Heart right ventricle (tissue), 16 donors: Measurements from ENCODE around the gene VPS35. TPM values are rescaled to one million over a fixed set of nuclear protein-coding genes. Genes with fewer than 3 reads are reported as not detected.

Experiments
- ATAC-seq, 8 donors: fragments of 200-7000 bp; cut with Tn5 transposase; one replicate each; pipeline ENCODE4 v1.9.1; 2020; ENCODE audit warnings: mild to moderate bottlenecking in 8 of 8, moderate library complexity in 8 of 8, moderate number of reproducible peaks in 1 of 8
- DNase-seq, 2 donors: peaks; one replicate each; pipeline ENCODE4 v3.0.0-alpha.2; 2020
- H3K27ac ChIP-seq, 10 donors: fragments of 200-600 bp; sonication (generic) in 2 of 10; one replicate each; pipeline versions ENCODE4 v1.5.0 to v1.8.0; 2020 to 2022; ENCODE audit warnings: mild to moderate bottlenecking in 3 of 10
- H3K27me3 ChIP-seq, 7 donors: fragments of 200-600 bp; one replicate each; pipeline ENCODE4 v1.8.0; 2021 to 2022; ENCODE audit warnings: mild to moderate bottlenecking in 2 of 7
- H3K36me3 ChIP-seq, 9 donors: fragments of 200-600 bp; sonication (generic) in 1 of 9; one replicate each; pipeline versions ENCODE4 v1.5.0 to v1.8.0; 2020 to 2022; ENCODE audit warnings: mild to moderate bottlenecking in 2 of 9
- H3K4me1 ChIP-seq, 9 donors: fragments of 200-600 bp; sonication (generic) in 1 of 9; one replicate each; pipeline versions ENCODE4 v1.5.0 to v1.8.0; 2020 to 2022; ENCODE audit warnings: mild to moderate bottlenecking in 4 of 9
- H3K4me3 ChIP-seq, 10 donors: fragments of 200-600 bp; sonication (generic) in 2 of 10; one replicate each; pipeline versions ENCODE4 v1.5.0 to v1.8.0; 2020 to 2022; ENCODE audit warnings: mild to moderate bottlenecking in 7 of 10, moderate library complexity in 2 of 10
- H3K9me3 ChIP-seq, 11 donors: fragments of 200-600 bp in 10 of 11; sonication (generic) in 2 of 11; one replicate each; pipeline versions ENCODE4 v1.5.0 to v1.8.0; 2013 to 2022; ENCODE audit warnings: mild to moderate bottlenecking in 2 of 11, control low read depth in 1 of 11, moderate library complexity in 1 of 11
- WGBS, 2 donors: extraction: QIAGEN DNeasy Blood & Tissue Kit; methylation state at CpG; one replicate each; pipeline ENCODE4 v1.1.7; 2013; ENCODE audit warnings: inconsistent platforms in 1 of 2; 5-methylcytosine and 5-hydroxymethylcytosine counted together
- intact Hi-C, 10 donors: fragments of 100-400 bp; cut with DNase I; formaldehyde crosslinking; loops; one replicate each; pipeline versions ENCODE4 v1.11.1 to v1.14.2; 2022
- polyA plus RNA-seq, 2 donors: library from polyadenylated mRNA; stranded (reverse); fragments of 200-250 nt; gene quantifications; one replicate each; pipeline ENCODE4 v1.2.3, GENCODE V29; 2013
- total RNA-seq, 10 donors: library from RNA; stranded (reverse); fragmentation: NEBNext Ultra II Directional in 3 of 10; extraction: Animal tissue kit (Norgen Biotek cat#: 25700) in 3 of 10; gene quantifications; one replicate each; pipeline versions ENCODE4 v1.2.1 to v1.2.4, GENCODE V29; 2021 to 2023
- TF ChIP-seq, protein P1 (sequence below), 9 donors: fragments of 200-600 bp; sonication (generic) in 2 of 9; IDR thresholded peaks; one replicate each; pipeline versions ENCODE4 v1.5.0 to v1.8.0; 2021 to 2022; ENCODE audit warnings: antibody characterized with exemption in 9 of 9, mild to moderate bottlenecking in 5 of 9, moderate library complexity in 1 of 9
- donor health status: Arrhythmogenic right ventricular cardiomyopathy.
- donor health status: ischemic (EF 13 %, LVEDD 7.1; RV severe dilation, severe dysfunction).
- donor health status: healthy with polysubstance abuse.
- donor health status: DM: no; HTN: yes; CAD: no.
- donor health status: DM: no; HTN: no; CAD: no.
- donor health status: ischemic (EF 25% LVEDD 6.9; RV normal size, moderate dysfunction).
- donor health status: ischemic (EF 25% LVEDD 5.7; RV mildly dilated, moderate dysfunction).
- donor health status: healthy.
- donor health status: DM: yes; HTN: yes; CAD: no.
- donor health status: Ischemic cardiomyopathy.
- donor health status: ischemic (EF 35%, LVEDD 5.7; RV mildly dilated, moderate dysfunction).
- donor health status: nonischemic (EF 11% LVEDD 7.7; RV severe dilation, severe dysfunction).
- donor health status: DM: yes; HTN: yes; CAD: no.
- donor health status: PGD.
- donor health status: ischemic (EF 29% LVEDD 5.4; RV normal size, mild dysfunction).
- donor health status: nonischemic (EF 23%, LVEDD 6.1; RV moderate dilation, normal function).

VPS35 gene
- total and polyA plus RNA-seq, 12 donors, result 12.7 to 106 (median 89.6) TPM

DNA sequence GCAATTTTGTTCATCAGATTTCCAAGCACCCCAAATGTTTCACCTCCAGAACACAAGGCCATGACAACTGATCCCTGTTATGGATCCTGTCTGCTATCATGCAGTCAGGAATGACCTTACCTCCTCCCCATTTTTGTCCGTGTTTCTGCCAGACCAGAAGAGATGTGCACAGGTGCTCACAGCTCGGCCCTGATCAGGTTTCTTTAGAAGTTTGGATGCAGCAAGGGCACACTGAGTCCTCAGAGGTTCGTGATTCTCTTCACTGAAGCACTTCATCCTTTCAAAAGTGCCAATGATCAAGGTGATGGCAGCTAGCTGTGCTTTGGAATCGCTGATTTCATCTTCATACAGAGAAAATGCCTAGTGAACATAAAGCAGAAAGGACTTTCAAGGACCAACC, 26.9 kb downstream of the VPS35 start:
- Histone ChIP-seq H3K9me3 (no peaks in the 10 kb centered on the region), H3K4me3 (no peak overlapping the region), H3K27me3 (no peaks in the 10 kb centered on the region), H3K27ac (no peak overlapping the region), H3K36me3 (peaks cover 0 to 100% (median 32%) of the 10 kb centered on the region in 9 donors), H3K4me1 (peaks cover 0 to 16% (median 0%) of the 10 kb centered on the region in 9 donors)
- TF ChIP-seq, protein P1, sequence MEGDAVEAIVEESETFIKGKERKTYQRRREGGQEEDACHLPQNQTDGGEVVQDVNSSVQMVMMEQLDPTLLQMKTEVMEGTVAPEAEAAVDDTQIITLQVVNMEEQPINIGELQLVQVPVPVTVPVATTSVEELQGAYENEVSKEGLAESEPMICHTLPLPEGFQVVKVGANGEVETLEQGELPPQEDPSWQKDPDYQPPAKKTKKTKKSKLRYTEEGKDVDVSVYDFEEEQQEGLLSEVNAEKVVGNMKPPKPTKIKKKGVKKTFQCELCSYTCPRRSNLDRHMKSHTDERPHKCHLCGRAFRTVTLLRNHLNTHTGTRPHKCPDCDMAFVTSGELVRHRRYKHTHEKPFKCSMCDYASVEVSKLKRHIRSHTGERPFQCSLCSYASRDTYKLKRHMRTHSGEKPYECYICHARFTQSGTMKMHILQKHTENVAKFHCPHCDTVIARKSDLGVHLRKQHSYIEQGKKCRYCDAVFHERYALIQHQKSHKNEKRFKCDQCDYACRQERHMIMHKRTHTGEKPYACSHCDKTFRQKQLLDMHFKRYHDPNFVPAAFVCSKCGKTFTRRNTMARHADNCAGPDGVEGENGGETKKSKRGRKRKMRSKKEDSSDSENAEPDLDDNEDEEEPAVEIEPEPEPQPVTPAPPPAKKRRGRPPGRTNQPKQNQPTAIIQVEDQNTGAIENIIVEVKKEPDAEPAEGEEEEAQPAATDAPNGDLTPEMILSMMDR (IDR thresholded peaks at IDR 0.05), result no peak
- WGBS, 2 donors, result 65 to 66% methylated on average over 4 of the region's 4 CpGs
- ATAC-seq (no peak), DNase-seq (no peak)
- intact Hi-C loops, result no loop called here

DNA sequence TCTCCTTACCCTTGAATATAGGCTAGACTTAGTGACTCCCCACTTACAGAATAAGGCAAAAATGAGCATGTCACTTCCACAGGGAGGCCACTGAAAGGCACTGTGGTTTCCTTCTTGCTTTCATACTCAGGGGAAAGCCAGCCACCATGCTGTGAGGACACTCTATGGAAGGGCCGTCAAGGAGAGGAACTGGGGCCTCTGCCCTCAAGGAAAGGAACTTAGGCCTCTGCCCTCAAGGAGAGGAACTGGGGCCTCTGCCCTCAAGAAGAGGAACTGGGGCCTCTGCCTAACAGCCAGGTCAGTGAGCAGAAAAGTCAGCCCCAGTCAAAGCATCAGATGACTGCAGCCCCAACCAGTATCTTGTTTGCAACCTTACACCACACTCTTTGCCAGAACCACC, 30.1 kb downstream of the VPS35 start:
- H3K27ac ChIP-seq, result peak overlapping the region in 1 of 10 donors; percentile 54

DNA sequence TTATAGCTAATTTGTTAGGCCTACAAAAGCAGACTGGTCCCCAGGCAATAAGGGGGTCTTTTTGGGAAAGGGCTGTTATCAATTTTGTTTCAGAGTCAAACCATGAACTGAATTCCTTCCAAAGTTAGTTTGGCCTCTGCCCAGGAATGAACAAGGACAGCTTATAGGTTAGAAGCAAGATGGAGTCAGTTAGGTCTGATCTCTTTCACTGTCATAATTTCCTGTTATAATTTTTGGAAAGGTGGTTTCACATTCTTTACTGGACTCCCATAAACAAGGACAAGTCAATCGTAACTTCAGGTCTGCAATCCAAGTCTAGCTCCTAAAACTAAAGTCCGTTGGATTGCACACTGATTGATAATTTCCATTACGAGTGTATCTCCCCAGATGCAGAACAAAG, 37.7 kb downstream of the VPS35 start:
- H3K4me1 ChIP-seq, result no peaks in the 10 kb centered on the region
- H3K9me3 ChIP-seq, result no peaks in the 10 kb centered on the region
- peaks cover 0 to 9% (median 0%) of the 10 kb centered on the region in 9 donors for H3K36me3 ChIP-seq
- 91 to 92% methylated on average over 3 of the region's 3 CpGs for WGBS, 2 donors
- H3K4me3 ChIP-seq, result no peak overlapping the region
- H3K27ac ChIP-seq, result no peak overlapping the region
- DNase-seq (no peak), ATAC-seq (no peak)
- no peaks in the 10 kb centered on the region for H3K27me3 ChIP-seq
- intact Hi-C loops, result no loop called here
- TF ChIP-seq, protein P1 (IDR thresholded peaks at IDR 0.05), result no peak

More for the DNA sequence above, 30.1 kb downstream of the VPS35 start:
- Histone ChIP-seq H3K9me3 (no peaks in the 10 kb centered on the region), H3K4me1 (peaks cover 0 to 16% (median 0%) of the 10 kb centered on the region in 9 donors), H3K36me3 (peaks cover 0 to 84% (median 27%) of the 10 kb centered on the region in 9 donors), H3K27me3 (no peaks in the 10 kb centered on the region), H3K4me3 (no peak overlapping the region)
- TF ChIP-seq, protein P1 (IDR thresholded peaks at IDR 0.05), result no peak
- WGBS, 2 donors, result 57 to 78% methylated on average over 1 of the region's 1 CpG
- ATAC-seq (peak; percentile 55 to 82 (median 62)), DNase-seq (peak in 1 of 2 donors; percentile 13)
- intact Hi-C loops, result no loop called here

DNA sequence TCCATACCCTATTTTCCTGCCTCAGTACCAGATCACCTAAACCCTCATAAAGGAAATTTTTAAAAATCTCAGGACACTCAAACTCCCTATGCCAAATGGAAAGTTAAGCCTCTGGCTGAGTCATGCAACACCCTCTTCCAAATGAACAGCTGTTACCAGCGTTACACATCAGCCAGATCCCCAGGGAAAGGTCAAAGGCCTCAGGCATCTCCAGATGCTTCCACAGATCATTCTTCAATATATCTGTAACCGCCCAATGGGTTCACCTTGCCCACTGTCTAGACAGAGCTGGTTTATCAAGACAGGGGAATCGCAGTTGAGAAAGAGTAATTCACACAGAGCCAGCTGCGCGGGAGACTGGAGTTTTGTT, 38.7 kb downstream of the VPS35 start:
- TF ChIP-seq, protein P1 (IDR thresholded peaks at IDR 0.05), result no peak
- Histone ChIP-seq H3K4me3 (peak overlapping the region in 5 of 10 donors; percentile 21 to 39 (median 29)), H3K27ac (peak overlapping the region in 7 of 10 donors; percentile 22 to 82 (median 52)), H3K36me3 (peaks cover 0 to 6% (median 0%) of the 10 kb centered on the region in 9 donors), H3K4me1 (no peaks in the 10 kb centered on the region), H3K27me3 (no peaks in the 10 kb centered on the region), H3K9me3 (no peaks in the 10 kb centered on the region)
- intact Hi-C loops, result no loop called here
- 74 to 83% methylated on average over 5 of the region's 5 CpGs for WGBS, 2 donors
- ATAC-seq (peak; percentile 38 to 86 (median 58)), DNase-seq (peak in 1 of 2 donors; percentile 11)
